ENCODE results near the gene AGFG2. TPM values are rescaled to one million over a fixed set of nuclear protein-coding genes. Genes with fewer than 3 reads are reported as not detected.

Gene AGFG2
- total and polyA plus RNA-seq, 2 of the 13 experiments (the other 11 are each of a cell fraction or from before 2014, with no cell fraction given): 125 to 132 TPM

GRCh38 chr7:100568896-100569844, 30.2 kb downstream of the AGFG2 start (continued):
- TF ChIP-seq ZBTB44 (CRISPR knock-in tag; IDR thresholded peaks at IDR 0.05): no peak; the same call in 1 of the 2 replicates
- TF ChIP-seq ZNF615 (CRISPR knock-in tag; IDR thresholded peaks at IDR 0.05; ENCODE audit: borderline replicate concordance): no peak
- no peak for TF ChIP-seq ISX (CRISPR knock-in tag; conservative IDR thresholded peaks at IDR 0.05)
- TF ChIP-seq ZSCAN21 (CRISPR knock-in tag; IDR thresholded peaks at IDR 0.05; ENCODE audit: borderline replicate concordance): no peak
- TF ChIP-seq EEA1 (CRISPR knock-in tag; IDR thresholded peaks at IDR 0.05; ENCODE audit: borderline replicate concordance): no peak
- peak; percentile 43; the same call in 1 of the 2 replicates for TF ChIP-seq USF2 (IDR thresholded peaks at IDR 0.05; ENCODE audit: low read depth, low read length)
- TF ChIP-seq USF2 (CRISPR knock-in tag; IDR thresholded peaks at IDR 0.05; ENCODE audit: borderline replicate concordance): peak; percentile 79; the same call in 1 of the 2 replicates
- TF ChIP-seq ZSCAN12 (CRISPR knock-in tag; IDR thresholded peaks at IDR 0.05): 0 out of 2 replicates have a peak, but pooled peaks have one; percentile 4
- TF ChIP-seq, protein P1, sequence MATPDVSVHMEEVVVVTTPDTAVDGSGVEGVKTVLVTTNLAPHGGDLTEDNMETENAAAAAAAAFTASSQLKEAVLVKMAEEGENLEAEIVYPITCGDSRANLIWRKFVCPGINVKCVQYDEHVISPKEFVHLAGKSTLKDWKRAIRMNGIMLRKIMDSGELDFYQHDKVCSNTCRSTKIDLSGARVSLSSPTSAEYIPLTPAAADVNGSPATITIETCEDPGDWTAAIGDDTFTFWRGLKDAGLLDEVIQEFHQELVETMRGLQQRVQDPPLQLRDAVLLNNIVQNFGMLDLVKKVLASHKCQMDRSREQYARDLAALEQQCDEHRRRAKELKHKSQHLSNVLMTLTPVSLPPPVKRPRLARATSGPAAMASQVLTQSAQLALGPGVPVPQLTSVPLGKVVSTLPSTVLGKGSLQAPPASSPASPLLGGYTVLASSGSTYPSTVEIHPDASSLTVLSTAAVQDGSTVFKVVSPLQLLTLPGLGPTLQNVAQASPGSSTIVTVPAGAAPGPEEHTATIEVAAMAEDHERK (CRISPR knock-in tag; IDR thresholded peaks at IDR 0.05; ENCODE audit: low read depth): no peak
- TF ChIP-seq NBN (conservative IDR thresholded peaks at IDR 0.05): no peak
- TF ChIP-seq ZNF841 (CRISPR knock-in tag; IDR thresholded peaks at IDR 0.05; ENCODE audit: borderline replicate concordance): peak; percentile 6; the same call in 1 of the 2 replicates
- TF ChIP-seq ONECUT2 (CRISPR knock-in tag; IDR thresholded peaks at IDR 0.05): no peak
- no peak for TF ChIP-seq KAT7 (CRISPR knock-in tag; IDR thresholded peaks at IDR 0.05; ENCODE audit: borderline replicate concordance)
- TF ChIP-seq CREB1 (IDR thresholded peaks at IDR 0.05): no peak
- no peak for TF ChIP-seq CREB1 (CRISPR knock-in tag; IDR thresholded peaks at IDR 0.05)
- no peak for TF ChIP-seq SP2 (CRISPR knock-in tag; IDR thresholded peaks at IDR 0.05)
- TF ChIP-seq SALL2 (CRISPR knock-in tag; IDR thresholded peaks at IDR 0.05): peak; percentile 66; the same call in 1 of the 2 replicates
- no peak for TF ChIP-seq NFE2L1 (CRISPR knock-in tag; IDR thresholded peaks at IDR 0.05; ENCODE audit: borderline replicate concordance)
- no peak for TF ChIP-seq ZNF3 (CRISPR knock-in tag; IDR thresholded peaks at IDR 0.05)
- no peak for TF ChIP-seq SP1 (IDR thresholded peaks at IDR 0.05)
- peak; percentile 53; the same call in 1 of the 2 replicates for TF ChIP-seq SP1 (CRISPR knock-in tag; IDR thresholded peaks at IDR 0.05)
- no peak for TF ChIP-seq ZKSCAN5 (CRISPR knock-in tag; IDR thresholded peaks at IDR 0.05)
- TF ChIP-seq RFX3 (CRISPR knock-in tag; IDR thresholded peaks at IDR 0.05): peak; percentile 83
- no peak; the same call in 1 of the 2 replicates for TF ChIP-seq BRCA1 (CRISPR knock-in tag; IDR thresholded peaks at IDR 0.05)
